ENCODE measurements around the gene SPINK4. TPM values are rescaled to one million over a fixed set of nuclear protein-coding genes. Genes with fewer than 3 reads are reported as not detected.

SPINK4 gene
- total RNA-seq, 1 experiment from 2014 or later, result not detected

DNA sequence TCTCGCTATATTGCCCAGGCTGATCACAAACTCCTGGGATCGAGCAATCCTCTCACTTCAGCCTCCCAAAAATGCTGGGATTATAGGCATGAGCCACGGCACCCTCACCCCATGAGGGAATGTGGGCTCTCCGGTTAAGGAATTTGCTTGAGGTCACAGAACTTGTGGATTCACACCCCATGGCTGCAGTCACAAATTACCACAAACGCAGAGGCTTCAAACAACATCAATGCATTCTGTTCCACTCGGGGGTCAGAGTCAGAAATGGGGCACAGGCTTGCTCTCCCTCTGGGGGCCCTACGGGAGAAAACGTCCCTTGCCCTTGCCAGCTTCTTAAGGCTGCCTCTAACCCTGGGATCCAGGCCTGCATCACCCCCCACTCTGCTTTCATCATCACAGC, 12.2 kb upstream of the SPINK4 start:
- Histone ChIP-seq H3K14ac (ENCODE audit: insufficient read depth, low read length) (no peak overlapping the region), H3K4me2 (ENCODE audit: insufficient read depth, insufficient read length, low read length) (no peak overlapping the region)

More for the DNA sequence above, 12.2 kb upstream of the SPINK4 start:
- H3K9me3 ChIP-seq (ENCODE audit: control insufficient read depth, low read depth, low read length), result no peaks in the 10 kb centered on the region
- peaks cover 7% of the 10 kb centered on the region for H3K27me3 Mint-ChIP-seq (ENCODE audit: low read depth)
- no peak overlapping the region for H2BK120ac ChIP-seq (ENCODE audit: low read depth, low read length, poor library complexity, severe bottlenecking)
- H3K4ac ChIP-seq (ENCODE audit: low read depth, low read length), result no peak overlapping the region
- H3K23me2 ChIP-seq (ENCODE audit: insufficient read length, low read depth, low read length, poor library complexity, severe bottlenecking), result no peaks in the 10 kb centered on the region
- H3K4me1 ChIP-seq (ENCODE audit: insufficient read depth, low read length), result no peaks in the 10 kb centered on the region
- H2AK5ac ChIP-seq (ENCODE audit: insufficient read length, low read length), result no peak overlapping the region
- no peaks in the 10 kb centered on the region for H3K79me2 ChIP-seq (ENCODE audit: insufficient read depth, low read length)
- H2AFZ ChIP-seq (ENCODE audit: low read length), result no peak overlapping the region
- H3K4me1 Mint-ChIP-seq, result peaks cover 0 to 12% of the 10 kb centered on the region in 2 experiments; a peak in 3 of 4 replicates
- no peak overlapping the region for H2BK12ac ChIP-seq (ENCODE audit: insufficient read length, low read depth, low read length)
- no peak overlapping the region; a peak in 1 of 7 replicates for H3K27ac Mint-ChIP-seq
- WGBS (ENCODE audit: extremely low coverage, insufficient read length, low lambda C conversion rate), result no CpG with 5 or more reads among the region's 8 CpGs
- no peak overlapping the region for H3K23ac ChIP-seq (ENCODE audit: insufficient read length, low read depth, low read length)
- H2BK20ac ChIP-seq (ENCODE audit: low read depth, low read length, poor library complexity, severe bottlenecking), result no peak overlapping the region
- DNase-seq, result no peak
- no peak for TF ChIP-seq CTCF (conservative IDR thresholded peaks at IDR 0.05)
- H3T11ph ChIP-seq (ENCODE audit: low read length), result no peak overlapping the region
- no peaks in the 10 kb centered on the region for H3K27me3 ChIP-seq (ENCODE audit: insufficient read depth, low read length)
- no peaks in the 10 kb centered on the region for H3K9me3 Mint-ChIP-seq
- H3K79me1 ChIP-seq (ENCODE audit: insufficient read depth, low read depth, low read length, poor library complexity, severe bottlenecking), result no peaks in the 10 kb centered on the region
- H4K8ac ChIP-seq (replicated peaks; ENCODE audit: insufficient read length, low read depth, low read length), result no peak overlapping the region
- H3K56ac ChIP-seq (ENCODE audit: insufficient read length, low read depth, low read length), result no peak overlapping the region
- H2BK5ac ChIP-seq (ENCODE audit: insufficient read length, low read length), result no peak overlapping the region
- H4K91ac ChIP-seq (ENCODE audit: insufficient read length, low read depth, low read length), result no peak overlapping the region
- no peak overlapping the region for H2BK15ac ChIP-seq (ENCODE audit: low read depth, low read length)
- no peak overlapping the region for H3K27ac ChIP-seq (ENCODE audit: insufficient read length, low read depth, low read length)
- H4K20me1 ChIP-seq (ENCODE audit: control insufficient read depth, insufficient read depth, insufficient read length), result no peaks in the 10 kb centered on the region
- H3K4me3 Mint-ChIP-seq, result no peak overlapping the region
- no peak overlapping the region for H3K9ac ChIP-seq (ENCODE audit: extremely low read depth, insufficient read length, low read length)
- no peak overlapping the region for H3K18ac ChIP-seq (ENCODE audit: insufficient read length, low read depth, low read length)
- no peak overlapping the region for H4K5ac ChIP-seq (ENCODE audit: insufficient read length, low read depth, low read length)
- no peaks in the 10 kb centered on the region for H3K36me3 Mint-ChIP-seq (ENCODE audit: insufficient read depth in 1 of 3, low read depth in 3 of 3)
